GM19035 (cell line): Measurements from ENCODE around the gene AGAP1.
"Not testable (repeated sequence)": the region's sequence is repeated elsewhere in the genome, so short reads cannot be mapped to it uniquely, and the experiment has no call there.

Source experiments
- ATAC-seq: cut with Tn5 transposase; IDR thresholded peaks from one replicate; pipeline ENCODE4 v1.9.1; 2021; ENCODE audit not compliant: unreplicated experiment

The AGAP1 gene

DNA sequence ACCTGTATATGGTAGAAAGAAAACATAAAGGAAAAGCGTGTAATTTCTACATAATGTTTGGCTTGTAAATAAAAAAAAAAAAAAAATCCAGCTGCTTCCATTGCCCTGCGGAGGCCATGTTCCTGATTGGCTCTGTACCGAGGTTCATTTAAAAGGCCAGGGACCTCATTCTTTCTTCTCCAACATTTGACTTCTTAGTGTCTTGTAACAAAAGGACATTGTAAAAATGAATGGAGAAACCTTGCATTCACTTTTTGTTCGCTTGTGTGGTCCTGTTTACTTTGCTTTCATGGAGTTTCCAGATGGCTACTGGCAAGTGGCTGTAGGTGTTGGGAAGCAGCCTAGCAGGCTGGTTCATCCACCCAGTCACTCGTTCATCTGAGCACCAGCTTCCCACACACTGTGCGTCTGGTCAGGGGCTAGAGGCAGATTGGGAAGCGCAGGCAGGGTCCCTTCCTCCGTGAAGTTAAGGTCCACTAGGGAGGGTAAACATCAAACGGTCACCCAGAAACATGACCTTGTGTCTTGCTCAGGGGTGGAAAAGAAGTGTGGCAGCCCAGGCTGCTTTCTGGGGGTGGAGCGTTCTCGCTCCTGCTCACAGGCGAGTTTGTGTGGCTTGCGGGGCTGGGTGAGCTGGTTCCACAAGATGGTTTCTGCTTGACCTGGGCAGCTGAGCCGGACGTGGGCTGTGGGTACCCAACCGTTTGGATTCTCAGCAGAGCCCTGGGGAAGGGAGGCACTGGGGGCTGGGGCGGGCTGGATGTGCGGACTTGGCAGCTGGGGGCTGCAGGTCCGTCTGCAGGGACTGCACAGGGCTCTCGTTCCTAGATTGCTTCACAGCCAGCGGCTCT lies 260.7 kb downstream of the AGAP1 start:
- ATAC-seq, result no peak

DNA sequence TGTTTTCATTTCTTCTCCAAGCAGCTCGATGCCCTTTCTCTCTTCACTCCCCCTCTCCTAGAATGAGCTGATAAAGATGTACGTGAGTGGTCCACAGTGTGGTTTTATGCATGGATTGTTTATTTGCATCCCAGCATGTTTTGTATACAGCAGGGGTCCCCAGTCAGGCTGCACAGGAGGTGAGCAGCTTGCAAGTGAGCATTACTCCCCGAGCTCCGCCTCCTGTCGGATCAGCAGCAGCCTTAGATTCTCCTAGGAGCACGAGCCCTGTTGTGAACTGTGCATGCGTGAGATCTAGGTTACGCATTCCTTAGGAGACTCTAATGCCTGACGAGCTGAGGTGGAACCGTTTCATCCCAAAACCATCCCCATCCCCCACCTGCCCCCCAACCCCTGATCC lies 262.6 kb downstream of the AGAP1 start:
- no peak for ATAC-seq

DNA sequence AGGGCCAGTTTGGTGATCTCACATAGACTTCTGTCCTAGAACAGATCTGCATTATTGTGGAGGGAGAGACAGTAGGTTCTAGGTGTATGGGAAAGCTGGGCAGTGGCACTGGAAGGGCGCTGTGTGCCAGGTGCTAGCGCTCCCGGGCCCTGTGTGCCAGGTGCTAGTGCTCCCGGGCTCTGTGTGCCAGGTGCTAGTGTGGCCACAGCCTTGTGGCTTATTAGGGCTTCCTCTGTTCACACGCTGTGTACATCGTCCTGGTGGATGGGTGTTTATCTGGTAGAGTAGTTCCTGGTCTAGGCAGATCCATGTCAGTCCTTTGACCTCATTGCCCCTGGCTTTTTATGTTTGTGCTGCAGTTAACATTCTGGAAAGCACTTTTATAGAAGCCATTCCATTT lies 263.4 kb downstream of the AGAP1 start:
- ATAC-seq, result no peak

DNA sequence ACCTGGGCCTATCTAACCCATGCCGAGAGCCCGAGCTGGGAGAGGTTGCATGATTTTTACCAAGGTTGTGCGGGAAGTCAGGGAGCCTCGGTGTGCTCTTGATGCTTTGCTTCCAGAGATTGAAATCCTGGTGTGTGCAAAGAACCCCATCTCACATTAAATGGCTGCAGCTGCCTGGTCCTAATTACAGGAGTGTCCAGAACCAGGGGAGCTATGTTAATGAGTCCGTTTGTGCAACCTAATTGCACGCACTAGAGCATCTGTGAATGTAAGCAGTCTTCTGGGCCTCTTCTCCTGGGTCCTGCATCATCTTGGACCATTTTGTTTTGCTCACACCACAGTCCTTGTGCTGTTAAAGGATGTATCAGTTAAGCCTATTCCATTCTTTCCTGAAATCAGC lies 263.8 kb downstream of the AGAP1 start:
- ATAC-seq, result no peak

DNA sequence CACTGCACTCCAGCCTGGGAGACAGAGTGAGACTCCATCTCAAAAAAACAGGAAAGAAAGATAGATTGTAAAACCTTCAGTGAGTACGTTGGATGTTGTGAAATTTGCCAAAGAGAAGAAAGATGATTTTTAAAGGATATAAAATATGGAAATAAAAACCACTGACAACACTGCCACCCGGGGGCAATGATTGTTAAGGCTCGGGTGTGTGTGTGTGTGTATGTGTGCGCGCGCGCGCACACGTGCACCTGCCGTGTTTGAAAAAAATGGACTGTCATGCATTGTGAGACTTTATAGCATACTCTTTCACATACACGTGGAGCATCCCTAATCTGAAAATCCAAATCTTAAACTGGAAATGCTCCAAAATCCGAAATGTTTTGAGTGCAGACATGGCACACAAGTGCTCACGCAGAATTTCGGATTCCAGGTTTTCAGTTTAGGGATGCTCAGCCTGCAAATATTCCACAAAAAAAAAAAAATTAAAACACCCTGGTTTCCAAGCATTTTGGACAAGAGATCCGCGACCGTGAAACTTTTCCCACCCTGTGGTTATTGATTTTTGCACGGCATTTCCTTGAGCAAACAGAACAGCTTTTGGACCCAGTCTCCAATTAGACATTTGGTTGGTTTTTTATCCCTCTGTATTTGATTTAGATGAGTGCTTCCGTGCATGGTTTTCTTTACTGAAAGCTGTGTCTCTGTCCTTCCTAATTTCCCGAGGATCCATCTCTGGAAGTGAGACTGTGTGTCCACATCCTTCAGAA lies 269.2 kb downstream of the AGAP1 start:
- ATAC-seq, result no peak

DNA sequence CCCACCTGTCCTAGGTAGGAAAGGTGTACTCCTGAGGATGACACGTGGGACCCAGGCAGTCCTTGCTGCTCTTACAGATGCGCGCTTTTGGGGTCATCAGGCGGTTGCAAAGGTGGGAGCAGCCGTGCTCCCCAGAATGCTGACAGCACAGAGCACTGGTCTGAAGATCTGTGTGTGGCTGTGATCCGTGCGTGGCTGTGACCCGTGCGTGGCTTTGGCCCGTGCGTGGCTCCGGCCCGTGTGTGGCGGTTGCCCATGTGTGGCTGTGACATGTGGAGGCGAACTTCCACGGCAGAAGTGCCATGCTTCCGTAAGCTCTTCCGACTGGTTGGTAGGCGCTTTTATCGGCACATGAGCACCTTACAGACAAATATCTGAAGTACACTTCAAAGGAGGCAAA lies 270.0 kb downstream of the AGAP1 start:
- no peak for ATAC-seq

DNA sequence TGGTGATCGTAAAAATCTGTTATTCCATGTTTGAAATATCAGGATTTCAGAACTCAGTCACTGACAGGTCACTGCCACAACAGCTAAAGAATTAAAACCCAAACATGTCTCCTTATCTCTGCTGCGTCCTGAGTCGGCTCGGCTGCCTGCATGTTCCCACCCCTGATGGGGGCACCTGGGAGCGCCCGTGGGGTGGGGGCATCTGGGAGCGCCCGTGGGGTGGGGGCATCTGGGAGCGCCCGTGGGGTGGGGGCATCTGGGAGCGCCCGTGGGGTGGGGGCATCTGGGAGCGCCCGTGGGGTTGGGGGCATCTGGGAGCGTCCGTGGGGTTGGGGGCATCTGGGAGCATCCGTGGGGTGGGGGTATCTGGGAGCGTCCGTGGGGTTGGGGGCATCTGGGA lies 270.6 kb downstream of the AGAP1 start:
- ATAC-seq, result not testable (repeated sequence)

DNA sequence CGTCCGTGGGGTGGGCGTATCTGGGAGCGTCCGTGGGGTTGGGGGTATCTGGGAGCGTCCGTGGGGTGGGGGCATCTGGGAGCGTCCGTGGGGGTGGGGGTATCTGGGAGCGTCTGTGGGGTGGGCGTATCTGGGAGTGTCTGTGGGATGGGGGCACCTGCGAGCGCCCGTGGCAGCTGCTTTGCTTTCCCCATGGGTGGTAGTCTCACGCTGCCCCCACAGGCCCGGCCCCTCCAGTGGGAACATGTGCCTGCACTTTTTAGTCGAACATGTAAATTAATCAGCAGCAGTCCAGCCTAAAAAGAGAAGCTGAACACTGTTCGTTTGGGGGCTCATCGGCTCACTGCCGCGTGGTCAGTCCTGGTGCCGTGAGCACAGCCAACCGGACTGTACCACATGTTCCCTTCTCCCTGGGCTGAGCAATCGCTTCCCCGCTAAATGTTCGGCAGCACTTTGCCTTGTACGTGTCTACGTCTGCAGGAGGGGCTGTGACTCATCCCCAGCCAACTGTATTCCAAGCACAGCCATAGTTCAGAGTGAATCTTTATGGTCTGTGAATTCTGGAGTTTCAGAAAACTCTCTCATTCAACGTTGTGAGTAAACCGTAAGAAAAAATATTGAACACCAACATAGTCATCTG lies 271.5 kb downstream of the AGAP1 start:
- no peak for ATAC-seq

DNA sequence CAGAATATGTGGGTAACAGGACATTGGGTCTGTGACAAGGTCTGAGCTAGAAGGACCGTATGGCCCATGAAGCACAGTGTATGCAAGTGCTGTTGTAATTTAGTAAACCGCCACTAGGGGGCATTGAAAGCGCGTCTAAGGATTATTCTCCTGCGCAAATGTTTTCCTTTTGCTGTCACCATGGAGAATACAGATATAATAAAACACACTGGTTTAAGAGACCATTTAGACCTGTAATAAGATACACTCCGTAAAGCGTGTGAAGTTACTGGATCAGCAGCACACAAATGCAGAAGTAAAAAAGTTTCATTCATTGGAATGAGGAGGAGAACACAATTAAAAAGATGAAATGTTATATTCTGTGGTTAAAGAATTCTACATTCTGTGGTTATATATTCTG lies 272.4 kb downstream of the AGAP1 start:
- ATAC-seq, result peak; percentile 82

DNA sequence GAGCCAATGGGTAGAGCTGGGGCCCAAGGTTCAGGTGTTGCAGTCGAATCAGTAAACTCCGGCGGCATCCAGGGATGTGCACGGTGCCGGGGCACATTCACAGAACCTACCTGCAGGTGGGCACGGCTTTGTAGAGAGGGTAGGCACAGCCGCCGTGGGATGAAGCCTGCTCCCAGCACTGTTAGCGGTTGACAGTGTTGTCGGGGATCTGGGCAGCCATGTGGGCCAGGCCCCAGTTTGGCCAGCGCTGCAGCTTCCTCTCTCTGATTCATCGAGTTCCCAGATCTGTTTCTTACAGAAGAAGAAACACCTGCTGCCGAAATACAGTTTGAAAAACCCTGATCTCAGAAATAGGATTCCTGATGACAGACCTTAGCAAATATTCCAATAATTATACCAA lies 274.8 kb downstream of the AGAP1 start:
- ATAC-seq, result no peak

DNA sequence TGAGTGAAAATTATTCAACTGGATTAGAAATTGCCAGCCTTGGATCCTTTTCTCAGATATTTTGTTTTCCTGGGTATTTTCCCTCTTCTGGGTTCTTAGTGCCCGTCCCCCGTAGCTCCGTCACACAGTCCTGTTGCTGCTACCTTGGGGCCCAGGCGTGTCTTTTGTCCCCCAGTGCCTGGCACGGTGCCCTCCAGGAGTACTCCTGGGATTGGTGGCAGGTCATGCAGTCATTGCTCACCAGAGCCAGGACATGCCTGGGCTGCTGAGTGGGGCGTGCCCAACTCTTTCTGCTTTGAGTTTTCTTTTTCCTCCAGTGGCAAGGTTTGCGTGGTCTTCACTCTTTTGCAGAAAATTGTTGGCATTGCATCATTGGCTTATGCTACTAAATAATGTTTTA lies 275.2 kb downstream of the AGAP1 start:
- ATAC-seq, result no peak

DNA sequence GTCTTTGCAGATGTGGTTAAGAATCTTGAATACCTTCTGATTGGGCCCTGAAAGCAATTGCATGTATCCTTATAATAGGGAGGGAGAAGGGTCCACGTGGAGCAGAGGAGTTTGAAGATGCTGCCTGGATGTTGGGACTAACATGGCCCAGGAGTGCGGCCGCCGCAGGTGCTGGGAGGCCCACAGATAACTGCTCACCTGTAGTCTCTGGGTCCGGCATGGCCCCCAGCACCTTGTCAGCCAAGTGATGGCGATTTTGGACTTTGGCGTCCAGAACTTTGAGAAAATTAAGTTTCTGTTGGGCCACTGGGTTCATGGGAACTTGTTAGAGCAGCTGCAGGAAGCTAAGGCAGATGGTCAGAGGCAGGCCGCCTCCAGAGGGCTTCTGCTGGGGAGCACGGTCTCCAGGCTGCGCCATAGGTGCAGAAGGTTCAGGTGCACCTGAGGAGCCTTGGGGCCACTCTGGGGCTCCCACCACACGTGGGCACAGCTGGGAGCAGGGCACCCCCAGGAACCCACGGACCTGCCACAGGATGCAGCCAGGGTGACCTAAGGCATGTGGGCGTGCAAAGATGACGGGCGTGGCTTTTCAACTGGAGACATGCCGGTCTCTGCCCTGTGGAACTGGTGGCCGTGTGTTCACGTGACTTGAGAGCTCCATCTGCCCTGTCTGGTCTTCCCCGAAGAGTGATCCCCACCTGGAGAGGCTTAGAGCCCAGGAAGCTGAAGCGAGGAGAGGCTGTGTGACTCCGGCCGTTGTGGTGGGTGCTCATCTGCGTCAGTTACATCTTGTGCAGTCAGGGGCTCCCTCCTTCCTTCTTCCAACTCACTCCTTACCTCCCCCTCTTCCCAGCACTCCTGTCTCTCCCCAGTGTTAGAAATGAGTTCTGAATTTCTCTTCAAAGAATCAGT lies 277.3 kb downstream of the AGAP1 start:
- ATAC-seq, result no peak

DNA sequence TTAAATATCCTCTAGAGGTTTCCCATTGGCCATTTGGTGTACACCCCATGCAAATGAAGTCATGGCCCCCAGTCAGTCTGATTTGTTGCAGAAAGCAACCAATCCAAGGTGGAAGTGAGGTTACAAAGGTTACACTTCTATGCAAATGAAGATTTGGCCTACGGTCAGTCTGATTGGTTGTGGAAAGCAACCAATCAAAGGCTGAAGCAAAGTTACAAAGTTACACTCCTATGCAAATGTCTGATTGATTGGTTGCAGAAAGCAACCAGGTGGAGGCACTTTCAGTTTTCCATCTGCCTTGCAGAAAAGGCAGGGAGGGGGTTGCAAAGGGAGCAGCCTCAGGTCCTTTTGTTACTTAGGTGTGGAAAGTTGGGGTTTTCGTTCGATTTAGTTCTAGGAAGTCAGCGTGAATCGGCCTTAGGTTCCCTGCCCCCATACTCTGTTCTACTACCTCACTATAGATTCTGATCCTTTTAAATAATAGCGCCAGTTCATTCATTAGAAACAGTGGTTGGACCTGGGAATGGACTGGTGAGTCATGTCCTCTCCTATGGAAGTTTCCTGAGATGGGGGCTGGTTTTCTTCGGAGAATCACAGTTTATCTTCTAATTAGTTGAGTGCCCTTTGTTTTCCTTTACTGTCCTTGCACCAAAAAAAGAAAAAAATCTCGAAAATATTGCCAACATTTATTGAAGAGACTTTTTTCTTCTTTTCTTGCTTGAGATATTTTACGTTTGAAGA lies 279.5 kb downstream of the AGAP1 start:
- ATAC-seq, result no peak

DNA sequence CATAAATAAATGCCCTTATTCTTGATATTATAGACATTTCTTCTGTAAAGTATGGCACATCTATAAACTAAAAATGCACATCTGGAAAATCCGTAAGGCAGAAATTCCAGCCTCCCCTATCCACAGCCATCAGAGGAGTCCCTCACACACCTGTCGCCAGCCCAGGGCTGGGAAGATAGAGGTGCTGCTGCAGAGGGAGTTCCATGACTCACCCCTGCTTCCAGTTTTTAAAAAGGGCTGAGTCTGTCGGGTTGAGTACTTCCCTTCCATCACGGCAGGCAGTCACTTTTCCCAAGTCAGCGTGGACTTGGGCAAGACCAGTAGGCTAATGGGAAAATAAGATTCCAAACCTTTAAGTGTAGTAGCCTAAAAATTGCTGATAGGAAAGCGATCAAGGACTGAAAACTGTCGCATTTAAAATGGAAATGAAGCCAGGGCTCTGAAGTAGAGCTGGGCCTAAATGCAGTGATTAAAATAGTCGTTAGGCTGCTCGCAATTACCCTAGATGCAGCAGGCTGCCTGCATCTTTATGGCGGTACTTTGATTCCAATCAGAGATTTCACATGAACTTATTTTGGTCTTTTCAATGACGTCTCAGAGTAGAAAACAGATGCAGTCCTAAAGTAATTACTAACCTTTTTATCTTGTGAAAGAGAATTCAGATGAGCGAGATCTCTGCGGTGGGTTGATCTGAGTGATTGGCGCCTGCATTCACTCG lies 280.5 kb downstream of the AGAP1 start:
- ATAC-seq, result no peak

DNA sequence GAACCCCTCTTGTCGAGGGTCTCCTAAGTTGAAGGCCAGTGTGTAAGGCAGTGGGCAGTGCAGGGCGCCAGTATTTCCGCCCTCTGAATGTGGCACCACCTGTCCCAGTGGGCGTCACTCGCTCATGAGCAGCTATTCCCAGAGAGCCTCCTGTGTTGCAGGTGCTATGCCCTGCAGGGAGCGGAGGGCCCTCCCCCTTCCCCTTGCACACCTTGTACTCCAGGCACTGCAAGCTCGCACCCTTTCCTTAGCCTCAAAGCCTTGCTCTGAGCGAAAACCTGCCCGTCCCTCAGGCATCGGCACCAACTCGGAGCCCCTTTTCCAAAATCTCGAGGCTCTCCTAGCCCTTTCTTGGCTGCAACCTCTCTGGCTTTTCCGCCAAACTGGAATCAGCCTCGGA lies 282.7 kb downstream of the AGAP1 start:
- no peak for ATAC-seq

DNA sequence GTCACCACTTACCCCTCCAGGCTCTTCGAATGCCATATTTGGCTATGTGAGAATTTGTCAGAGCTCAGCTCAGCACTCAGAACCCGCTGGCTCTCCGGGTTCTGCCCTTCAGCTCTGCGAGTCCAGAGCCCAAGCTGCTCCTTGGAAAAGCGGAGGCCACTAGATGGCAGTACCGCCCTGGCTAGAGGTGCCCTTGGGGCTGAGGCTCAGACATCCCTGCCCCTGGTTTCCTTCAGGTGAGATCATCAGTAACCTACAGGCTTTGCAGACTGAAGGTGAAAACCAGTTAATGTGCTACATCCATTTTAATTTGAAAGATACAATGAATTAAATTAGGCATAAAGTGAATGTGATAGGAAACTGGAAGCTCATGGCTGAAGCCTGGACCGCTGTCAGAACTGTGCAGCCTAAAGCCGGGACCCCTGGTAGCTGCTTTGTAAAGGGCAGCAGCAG lies 285.6 kb downstream of the AGAP1 start:
- peak; percentile 53 for ATAC-seq

DNA sequence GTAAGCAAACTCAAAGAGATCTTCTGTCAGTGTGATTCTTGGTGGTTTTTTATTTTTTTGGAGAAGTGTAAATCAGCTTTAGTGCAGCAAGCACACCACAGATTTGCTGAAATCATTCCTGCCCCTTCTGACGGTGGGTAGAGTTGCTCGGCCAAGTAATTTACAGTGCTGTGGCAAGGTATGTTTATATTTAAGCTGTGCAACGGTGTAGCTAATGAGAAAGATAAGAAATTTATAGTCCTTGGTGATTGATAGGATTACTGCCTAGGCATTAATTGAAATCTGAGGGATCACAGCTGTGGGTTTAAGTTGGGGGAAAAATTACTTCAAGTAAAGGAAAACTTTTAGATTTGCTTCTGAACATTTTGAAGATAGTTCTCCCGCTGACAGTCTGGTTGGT lies 286.6 kb downstream of the AGAP1 start:
- no peak for ATAC-seq

DNA sequence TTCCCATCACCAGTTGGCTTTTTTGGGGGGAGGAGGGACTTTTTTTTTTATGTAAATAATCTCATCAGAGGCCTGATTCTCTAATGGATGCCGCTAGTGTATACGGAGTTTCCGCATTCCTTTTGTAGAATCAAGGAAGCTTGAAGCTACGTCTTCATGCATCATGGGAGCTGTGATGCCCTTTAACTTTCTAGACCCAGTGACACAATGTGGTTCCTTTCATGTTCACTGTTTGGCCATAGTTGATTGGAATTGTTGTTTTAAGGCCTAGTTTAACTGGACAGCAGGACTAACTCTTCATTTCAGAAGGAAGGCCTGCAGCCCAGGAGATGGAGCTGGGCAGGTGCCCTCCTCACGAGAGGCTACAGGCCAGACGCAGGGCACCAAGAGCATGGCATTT lies 287.9 kb downstream of the AGAP1 start:
- no peak for ATAC-seq

DNA sequence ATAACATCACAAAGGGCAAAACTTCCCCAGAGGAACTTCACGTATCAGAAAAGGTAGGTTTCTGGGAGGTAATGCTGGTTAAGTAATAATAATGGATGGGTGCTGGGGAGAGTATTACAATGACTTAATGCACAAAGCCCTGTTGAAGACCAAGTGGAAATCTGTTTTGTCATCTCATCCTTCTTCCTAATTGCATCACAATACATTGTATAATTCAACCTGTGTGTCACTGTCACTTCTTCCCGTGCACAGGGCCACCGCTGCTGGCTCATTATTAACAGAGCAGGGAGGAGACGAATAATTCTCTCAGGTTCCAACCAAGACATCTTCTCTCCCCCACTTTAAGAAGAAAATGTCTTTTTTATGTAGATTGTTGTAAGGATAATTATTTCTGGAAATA lies 290.9 kb downstream of the AGAP1 start:
- ATAC-seq, result no peak
